ENCODE measurements around the gene SKOR1.

Gene SKOR1, protein sequence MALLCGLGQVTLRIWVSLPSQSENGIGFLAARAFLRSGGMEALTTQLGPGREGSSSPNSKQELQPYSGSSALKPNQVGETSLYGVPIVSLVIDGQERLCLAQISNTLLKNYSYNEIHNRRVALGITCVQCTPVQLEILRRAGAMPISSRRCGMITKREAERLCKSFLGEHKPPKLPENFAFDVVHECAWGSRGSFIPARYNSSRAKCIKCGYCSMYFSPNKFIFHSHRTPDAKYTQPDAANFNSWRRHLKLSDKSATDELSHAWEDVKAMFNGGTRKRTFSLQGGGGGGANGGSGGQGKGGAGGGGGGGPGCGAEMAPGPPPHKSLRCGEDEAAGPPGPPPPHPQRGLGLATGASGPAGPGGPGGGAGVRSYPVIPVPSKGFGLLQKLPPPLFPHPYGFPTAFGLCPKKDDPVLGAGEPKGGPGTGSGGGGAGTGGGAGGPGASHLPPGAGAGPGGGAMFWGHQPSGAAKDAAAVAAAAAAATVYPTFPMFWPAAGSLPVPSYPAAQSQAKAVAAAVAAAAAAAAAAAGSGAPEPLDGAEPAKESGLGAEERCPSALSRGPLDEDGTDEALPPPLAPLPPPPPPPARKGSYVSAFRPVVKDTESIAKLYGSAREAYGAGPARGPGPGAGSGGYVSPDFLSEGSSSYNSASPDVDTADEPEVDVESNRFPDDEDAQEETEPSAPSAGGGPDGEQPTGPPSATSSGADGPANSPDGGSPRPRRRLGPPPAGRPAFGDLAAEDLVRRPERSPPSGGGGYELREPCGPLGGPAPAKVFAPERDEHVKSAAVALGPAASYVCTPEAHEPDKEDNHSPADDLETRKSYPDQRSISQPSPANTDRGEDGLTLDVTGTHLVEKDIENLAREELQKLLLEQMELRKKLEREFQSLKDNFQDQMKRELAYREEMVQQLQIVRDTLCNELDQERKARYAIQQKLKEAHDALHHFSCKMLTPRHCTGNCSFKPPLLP

DNA sequence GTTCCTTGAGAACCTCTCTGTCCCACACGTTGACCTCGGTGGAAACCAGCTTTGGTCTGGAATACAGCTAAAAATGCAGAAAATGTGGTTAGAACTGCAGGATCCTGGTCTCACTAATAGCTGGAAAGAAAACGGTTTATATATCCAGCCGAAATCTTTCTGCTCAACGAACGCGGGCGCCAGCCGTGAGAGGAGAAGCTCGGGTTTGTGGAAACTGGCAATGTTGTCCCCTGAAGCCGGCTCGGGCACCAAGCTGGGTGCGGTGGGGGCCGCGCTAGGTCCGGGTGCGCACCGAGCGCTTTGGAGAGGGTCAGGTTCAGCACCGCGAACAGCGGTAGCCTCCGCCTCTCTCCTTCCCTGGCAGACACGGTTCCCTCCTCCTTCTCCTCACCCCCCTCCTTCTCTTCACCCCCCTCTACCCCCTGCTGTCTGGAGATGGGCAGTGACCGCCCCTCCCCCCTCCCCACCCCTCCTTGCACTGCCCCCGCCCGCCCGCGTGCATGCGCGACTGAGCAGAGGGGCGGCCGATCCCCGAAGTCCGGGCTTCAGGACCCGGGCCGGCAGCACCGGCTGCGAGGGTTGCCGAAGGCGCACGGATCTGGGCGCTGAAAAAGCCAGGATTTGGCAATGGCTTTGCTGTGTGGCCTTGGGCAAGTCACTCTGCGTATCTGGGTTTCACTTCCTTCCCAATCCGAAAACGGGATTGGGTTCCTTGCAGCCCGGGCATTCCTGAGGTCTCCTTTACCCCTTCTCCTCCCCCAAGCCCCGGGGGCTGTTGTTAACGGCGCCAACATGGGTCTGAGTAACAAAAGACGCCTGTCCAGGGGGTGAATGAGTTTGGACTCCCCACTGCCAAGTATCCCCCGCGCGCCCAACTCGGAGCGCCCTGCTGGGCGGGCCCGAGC lies at the start of gene SKOR1:
SKOR1 (plus strand) TSS at position 534 of the 905 bp plus-strand sequence; CDS start at position 628, 94 bp downstream.
- peak; percentile 20 for DNase-seq (ENCODE audit: low read depth)

- no peak for DNase-seq (ENCODE audit: low read depth)
Measured at GRCh38 chr15:67775998-67776397, 49.3 kb upstream of the SKOR1 start.

- DNase-seq (ENCODE audit: low read depth) = no peak
Measured at GRCh38 chr15:67776600-67776999, 48.7 kb upstream of the SKOR1 start.

DNA sequence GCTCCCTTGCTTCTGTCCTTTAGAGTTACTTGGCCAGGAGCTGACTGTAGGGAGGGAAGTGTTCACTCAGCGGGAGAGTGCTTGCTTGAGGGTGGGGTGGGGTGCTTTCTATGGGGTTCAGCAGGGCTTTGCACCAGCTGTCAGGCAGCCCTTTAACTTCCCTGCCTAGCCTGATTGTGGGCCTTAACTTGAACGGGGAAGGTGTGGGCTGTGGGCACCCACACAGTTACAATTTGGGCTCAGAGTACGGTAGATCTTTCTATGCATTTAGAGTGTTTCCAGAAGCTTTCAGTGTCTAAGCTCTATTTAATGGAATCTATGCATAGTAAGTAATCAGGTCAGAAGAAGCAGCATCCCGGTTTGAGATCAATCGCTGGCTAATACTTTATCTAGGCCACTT lies 48.2 kb upstream of the SKOR1 start:
- no peak for DNase-seq (ENCODE audit: low read depth)

DNA sequence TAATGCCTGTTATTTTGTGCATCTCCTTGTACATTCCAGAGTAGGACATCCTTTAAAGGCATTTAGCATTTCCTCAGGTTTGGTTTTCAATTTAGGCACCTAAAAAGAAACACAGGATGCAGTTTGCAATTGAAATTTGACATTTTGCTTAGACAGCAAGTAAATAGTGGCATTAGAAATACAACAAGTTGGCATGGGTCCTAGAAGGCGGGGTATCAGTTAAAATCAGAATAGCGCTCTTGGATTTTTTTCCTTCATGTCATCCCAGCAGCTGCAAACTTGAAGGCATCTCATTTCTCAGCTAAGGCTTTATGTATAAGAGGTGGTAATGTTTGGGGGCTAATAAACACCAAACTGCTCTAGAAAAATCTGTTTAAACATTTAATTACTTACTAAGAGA lies 47.5 kb upstream of the SKOR1 start:
- DNase-seq (ENCODE audit: low read depth) = no peak

GRCh38 chr15:67778968-67779548 lies 46.3 kb upstream of the SKOR1 start:
- no peak for DNase-seq (ENCODE audit: low read depth)

- DNase-seq (ENCODE audit: low read depth) = no peak
Measured at GRCh38 chr15:67779549-67780111, 45.7 kb upstream of the SKOR1 start.

GRCh38 chr15:67781061-67781460 lies 44.2 kb upstream of the SKOR1 start:
- DNase-seq (ENCODE audit: low read depth) = no peak

DNA sequence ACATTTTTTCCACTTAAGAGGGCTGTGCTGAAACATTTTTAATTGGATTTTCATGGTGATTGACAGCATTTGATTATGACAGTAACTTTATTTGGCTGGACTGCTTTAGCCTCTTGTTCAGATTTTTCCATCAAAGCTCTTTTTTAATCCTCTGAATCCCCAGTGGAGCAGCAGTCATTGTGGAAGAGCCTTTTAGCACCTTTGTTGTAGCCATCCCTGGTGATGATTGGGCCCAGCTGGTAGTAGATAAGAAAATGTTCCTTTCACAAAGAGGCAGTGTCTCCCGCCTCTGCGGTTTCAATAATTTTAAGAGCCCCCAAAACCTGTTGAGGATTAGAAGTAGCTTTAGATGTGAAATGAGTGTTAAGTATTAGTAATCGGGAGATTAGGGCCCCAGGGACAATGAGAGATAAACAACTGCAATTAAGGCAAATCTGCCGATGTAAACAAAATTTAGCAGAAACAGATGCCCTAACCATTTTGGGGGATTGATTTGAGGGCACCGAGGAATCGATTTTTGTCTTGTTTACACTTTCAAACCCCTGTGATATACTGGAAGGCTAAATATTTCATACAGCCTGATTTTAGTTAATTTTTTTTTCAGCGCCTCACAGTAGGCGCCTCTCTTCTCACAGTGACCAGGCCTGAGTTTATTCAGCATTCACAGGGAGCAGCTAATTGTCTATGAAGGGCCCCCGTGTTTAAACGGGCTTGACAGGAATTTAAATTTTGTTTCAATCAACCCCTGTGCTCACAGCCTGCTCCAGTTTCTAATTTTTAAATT lies 43.2 kb upstream of the SKOR1 start:
- DNase-seq (ENCODE audit: low read depth) = no peak

DNA sequence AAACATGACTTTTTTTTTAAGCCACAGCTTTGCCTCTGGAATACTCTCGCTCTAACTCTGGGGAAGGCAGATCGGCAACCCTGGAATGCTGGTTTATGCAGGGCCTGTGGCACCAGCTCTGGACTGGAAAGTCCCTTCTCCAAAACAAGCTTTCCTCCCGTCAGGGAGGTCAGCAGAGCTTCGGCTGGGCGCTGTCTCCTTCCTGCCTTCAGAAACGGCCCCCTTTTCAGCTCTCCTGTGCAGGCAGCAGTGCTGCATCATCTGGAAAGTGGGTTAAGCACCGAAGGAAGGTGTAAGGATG lies 42.7 kb upstream of the SKOR1 start:
- no peak for DNase-seq (ENCODE audit: low read depth)

DNA sequence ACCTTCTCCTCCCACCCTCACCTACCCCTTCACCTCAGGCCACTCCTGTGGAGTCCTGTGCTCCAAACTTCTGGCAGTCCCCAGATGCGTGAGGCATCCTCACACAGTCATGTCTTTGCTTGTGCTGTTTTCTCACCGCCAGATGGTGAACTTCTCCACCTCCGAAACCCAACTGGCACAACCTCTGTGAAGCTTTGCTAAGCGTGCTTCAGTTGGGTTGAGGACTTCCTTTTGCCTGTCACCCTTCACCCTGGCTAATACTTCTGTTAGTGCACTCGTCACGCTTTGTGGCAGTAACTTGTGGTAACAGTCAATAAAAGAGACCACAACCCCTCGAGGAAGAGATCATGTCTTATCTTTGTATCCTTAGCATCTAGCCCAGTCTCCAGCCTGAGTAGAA lies 42.0 kb upstream of the SKOR1 start:
- DNase-seq (ENCODE audit: low read depth) = no peak

GRCh38 chr15:67784090-67784781 lies 41.1 kb upstream of the SKOR1 start:
- no peak for DNase-seq (ENCODE audit: low read depth)

GRCh38 chr15:67784856-67785430 lies 40.4 kb upstream of the SKOR1 start:
- no peak for DNase-seq (ENCODE audit: low read depth)

- no peak for DNase-seq (ENCODE audit: low read depth)
Measured at GRCh38 chr15:67785431-67785830, 39.9 kb upstream of the SKOR1 start.

- no peak for DNase-seq (ENCODE audit: low read depth)
Measured at GRCh38 chr15:67786646-67787045, 38.7 kb upstream of the SKOR1 start.

GRCh38 chr15:67788986-67789385 lies 36.3 kb upstream of the SKOR1 start:
- no peak for DNase-seq (ENCODE audit: low read depth)

DNA sequence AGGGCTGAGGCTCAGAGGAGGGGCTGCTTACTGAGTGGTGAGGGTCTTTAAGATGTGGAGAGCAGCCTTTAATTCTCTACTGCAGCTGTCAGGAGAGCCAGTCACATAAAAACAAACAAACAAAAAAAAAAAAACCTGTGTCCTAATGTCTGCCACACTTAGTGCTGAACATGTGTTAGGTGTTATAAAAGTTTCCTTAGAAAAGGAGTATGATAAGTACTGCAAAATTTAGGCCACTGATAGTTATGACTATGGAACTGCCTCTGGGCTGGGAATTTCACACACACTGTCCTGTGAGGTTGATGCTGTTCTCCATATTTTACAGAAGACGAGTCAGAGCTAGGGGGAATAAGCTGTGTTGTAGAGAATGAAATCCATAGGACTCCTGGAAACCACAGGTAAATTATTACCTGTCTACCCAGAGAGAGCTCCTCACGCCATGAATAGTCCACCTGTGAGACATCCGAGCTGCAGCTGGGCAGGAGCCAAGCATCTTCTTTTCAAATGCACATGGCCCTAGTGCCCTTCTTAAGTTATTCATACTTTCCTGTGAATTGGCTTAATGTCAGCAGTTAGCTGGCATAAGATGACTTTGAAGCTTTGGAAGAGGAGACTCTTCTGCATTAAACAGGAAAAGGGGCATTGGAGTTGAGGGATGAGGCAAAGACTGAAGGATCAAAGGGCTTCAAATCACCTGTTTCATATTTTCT lies 34.5 kb upstream of the SKOR1 start:
- DNase-seq (ENCODE audit: low read depth) = no peak

DNA sequence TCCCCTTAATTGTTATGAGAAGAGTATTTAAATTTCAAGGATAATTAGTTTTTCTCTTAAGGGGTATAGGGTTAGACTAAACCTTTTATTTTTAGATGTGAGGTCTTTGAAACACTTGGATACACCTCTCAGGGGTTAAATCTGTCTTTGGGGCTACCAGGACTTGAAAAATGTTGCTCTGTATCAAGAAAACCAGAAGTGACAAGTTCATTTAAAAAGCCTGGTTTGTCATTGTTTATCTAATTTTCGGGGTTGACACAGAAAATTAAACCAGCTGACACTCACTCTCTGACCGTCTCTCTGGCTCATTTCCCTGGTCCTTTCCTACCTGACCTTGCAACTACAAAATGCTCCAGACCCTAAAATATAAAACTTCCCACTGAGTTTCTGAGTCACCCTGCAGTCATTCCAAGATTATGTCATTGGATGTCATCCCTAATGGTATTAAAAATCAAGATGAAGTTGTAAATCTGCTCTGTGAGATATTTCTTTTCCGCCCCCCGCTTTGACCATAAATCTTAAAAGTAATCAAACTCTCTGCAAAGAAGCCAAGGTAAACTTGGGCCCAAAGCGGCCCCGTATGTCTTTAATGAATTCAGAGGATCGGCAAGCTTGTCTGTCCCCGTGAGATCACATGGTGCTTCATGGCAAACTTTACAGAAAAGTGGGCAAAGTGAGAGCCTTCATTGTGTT lies 32.9 kb upstream of the SKOR1 start:
- no peak for DNase-seq (ENCODE audit: low read depth)
